Epithelial cell of esophagus (primary cell): Measurements from ENCODE around the gene DUSP22.

Experiments
- DNase-seq: peaks from one replicate; pipeline ENCODE4 v3.0.0; 2010; ENCODE audit warnings: low read depth
- H3K4me3 ChIP-seq: 2 replicates; pipeline ENCODE4 v1.5.1; 2011; ENCODE audit warnings: mild to moderate bottlenecking, low read length, control low read depth
- TF ChIP-seq, protein P1 (sequence below): IDR thresholded peaks from 2 replicates; pipeline ENCODE4 v1.5.1; 2011; ENCODE audit warnings: low read depth, mild to moderate bottlenecking, low read length, control low read depth, inconsistent platforms; ENCODE audit not compliant: insufficient read depth; ENCODE audit errors: missing control alignments

The DUSP22 gene

DNA sequence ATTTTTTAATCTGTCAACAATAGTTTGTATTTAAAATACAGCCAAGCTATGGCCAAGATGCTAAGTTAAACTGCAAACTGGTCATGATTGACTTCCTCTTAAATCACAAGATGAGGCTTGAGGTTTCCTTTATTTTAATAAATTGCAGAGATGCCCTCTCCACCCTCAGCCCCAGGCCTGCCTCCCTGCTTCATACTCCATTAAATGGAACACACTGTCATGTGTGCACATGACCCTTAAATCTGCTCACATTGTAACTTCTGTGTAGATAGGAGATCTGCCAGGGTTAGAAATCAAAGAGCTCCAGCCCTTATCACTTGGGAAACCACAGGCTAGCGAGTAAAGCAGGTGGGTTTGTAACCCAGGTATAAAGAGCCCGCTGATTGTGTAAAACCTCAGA lies 20.8 kb downstream of the DUSP22 start:
- no peak for DNase-seq
- TF ChIP-seq, protein P1, sequence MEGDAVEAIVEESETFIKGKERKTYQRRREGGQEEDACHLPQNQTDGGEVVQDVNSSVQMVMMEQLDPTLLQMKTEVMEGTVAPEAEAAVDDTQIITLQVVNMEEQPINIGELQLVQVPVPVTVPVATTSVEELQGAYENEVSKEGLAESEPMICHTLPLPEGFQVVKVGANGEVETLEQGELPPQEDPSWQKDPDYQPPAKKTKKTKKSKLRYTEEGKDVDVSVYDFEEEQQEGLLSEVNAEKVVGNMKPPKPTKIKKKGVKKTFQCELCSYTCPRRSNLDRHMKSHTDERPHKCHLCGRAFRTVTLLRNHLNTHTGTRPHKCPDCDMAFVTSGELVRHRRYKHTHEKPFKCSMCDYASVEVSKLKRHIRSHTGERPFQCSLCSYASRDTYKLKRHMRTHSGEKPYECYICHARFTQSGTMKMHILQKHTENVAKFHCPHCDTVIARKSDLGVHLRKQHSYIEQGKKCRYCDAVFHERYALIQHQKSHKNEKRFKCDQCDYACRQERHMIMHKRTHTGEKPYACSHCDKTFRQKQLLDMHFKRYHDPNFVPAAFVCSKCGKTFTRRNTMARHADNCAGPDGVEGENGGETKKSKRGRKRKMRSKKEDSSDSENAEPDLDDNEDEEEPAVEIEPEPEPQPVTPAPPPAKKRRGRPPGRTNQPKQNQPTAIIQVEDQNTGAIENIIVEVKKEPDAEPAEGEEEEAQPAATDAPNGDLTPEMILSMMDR, result no peak
- H3K4me3 ChIP-seq, result no peak overlapping the region

DNA sequence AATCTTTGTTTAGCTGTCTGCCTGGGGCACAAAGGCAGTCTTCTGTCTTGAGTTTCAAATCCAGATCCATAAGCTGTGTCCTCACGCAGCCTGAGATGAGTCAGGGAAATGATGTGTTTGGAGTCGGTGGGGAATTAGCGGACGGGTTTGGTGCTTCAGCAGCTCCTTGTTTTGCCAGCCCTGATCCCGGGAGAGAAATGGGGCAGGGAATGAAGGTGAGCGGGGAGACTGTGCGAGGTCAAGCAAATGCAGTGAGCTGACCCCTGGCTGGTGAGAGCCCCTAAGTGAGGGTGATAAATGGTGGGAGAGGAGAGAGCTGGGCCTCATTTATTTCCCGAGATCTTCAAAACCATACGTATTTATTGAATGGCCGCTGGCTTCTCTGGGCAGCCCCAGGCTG lies 21.6 kb downstream of the DUSP22 start:
- H3K4me3 ChIP-seq, result no peak overlapping the region
- no peak for DNase-seq
- TF ChIP-seq, protein P1, result no peak

DNA sequence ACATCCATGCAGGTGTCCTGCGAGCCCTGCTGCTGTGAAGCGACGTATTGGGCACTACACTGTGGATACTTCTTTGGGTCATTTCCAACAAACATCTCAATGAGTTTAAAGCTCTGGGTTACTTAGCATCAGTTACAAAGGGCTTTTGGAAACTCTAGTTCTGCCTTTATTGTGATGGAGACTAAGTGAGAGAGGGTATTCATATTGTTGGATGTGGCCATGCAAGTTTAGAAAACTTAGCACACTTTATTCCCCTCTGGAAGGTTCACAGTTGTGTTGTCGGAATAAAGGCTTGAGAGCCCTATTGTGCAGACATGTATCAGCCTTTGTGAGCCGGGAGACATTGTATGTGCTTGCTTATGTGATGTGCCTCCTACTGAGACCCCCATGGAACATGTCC lies 22.1 kb downstream of the DUSP22 start:
- no peak overlapping the region for H3K4me3 ChIP-seq
- TF ChIP-seq, protein P1, result no peak
- no peak for DNase-seq

DNA sequence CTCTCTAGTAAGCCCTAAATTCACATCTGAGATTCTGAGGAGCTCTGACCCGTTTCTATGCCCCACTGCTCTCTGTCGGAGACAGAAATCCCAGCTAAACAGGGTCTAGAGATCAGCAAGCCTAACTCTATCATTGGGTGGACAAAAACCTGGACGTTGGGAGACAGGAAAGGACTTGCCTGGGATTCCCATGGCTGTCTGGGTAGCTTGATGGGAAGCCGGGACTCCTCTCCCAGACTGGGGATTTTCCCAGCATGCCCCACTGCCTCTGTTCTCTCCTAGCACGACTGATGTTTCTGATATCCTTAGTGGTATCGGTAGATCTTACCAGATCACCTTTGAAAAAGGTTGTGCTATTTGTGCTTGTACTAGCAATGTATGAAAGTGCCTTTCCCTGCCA lies 22.9 kb downstream of the DUSP22 start:
- TF ChIP-seq, protein P1, result no peak
- DNase-seq, result no peak
- H3K4me3 ChIP-seq, result no peak overlapping the region

DNA sequence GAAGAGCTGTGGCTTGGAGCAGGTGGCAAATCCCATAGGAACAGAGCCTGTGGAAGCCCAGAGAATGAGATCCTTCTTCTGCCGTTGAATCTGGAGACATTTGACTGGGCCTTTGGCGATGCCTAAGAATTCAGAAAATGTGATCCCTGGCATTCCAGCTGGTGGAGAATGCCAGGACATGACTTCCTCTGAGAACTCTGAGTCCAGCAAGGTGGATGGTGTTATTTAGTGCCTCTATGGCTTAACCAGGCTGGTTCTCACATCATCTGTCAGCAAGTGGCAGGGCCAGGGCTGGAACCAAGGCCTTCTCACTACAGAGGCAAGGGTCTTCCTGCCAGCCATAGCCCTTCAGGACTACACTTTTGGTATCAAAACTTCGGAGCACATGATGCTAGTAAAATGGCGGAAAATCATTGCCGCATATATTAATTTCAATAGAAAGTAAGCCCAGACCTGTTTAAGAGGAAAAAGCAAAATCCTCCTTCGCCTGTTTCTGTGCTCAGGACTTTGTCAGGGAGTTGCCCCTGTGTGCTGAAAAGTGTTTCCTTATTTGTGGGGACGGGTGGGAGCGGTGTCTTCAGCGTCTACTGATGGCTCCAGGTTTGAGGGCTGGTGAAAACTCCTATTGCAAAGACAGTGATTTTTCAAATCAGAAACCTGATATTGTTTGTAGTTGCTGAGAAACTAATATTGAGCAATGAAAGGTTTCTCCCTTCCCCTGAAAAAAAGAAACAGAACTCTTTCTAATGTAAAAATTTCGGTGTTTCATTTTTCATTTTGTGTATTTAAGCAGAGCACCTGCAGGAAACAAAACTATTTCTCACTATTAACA lies 23.9 kb downstream of the DUSP22 start:
- no peak overlapping the region for H3K4me3 ChIP-seq
- TF ChIP-seq, protein P1, result no peak
- no peak for DNase-seq

DNA sequence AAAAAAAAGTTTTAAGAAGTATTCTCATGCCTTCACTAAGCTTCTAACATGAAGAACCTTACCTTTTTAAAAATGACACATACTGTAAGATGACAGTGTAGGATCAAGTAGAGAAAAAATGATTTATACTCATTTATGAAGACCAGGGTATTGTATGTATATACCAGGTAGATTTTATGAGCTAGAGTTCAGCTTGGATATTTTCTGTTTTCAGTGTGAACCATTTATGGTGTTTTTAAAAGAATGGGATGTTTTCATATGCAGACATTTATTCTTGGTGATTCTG lies 24.4 kb downstream of the DUSP22 start:
- TF ChIP-seq, protein P1, result no peak
- no peak for DNase-seq
- no peak overlapping the region for H3K4me3 ChIP-seq

DNA sequence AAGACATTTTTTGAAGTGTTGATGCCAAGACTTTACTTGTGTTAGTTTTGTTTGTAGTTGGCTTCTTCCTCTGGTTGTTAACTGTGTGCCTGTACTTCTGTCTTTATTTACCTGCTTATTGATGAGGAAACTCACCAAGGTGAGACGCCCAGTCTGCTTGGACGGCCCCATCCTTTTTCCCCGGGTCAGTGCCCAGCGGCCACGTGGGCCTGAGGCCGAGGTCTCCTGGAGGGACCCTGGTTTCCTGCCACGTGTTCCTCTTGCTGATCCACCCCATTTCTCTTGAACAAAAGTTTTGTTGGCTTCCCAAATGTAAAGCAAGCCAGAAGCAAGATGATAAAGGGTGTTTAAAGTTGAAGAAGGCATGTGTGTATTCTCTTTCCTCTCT lies 24.8 kb downstream of the DUSP22 start:
- H3K4me3 ChIP-seq, result no peak overlapping the region
- TF ChIP-seq, protein P1, result no peak
- no peak for DNase-seq
